NCI-H748 treated with DMSO at 0.1 percent for 48 hours (cell line): ENCODE results near the gene BRD7.

ENCODE experiments used
- DNase-seq: peaks from one replicate; lab custom pipeline; 2025; lab: John Stamatoyannopoulos, UW

Gene BRD7

GRCh38 chr16:50303605-50304466 is 65.0 kb downstream of the BRD7 start:
- DNase-seq, result no peak

- DNase-seq, result no peak
These were observed 65.7 kb downstream of the BRD7 start for GRCh38 chr16:50303041-50303604.

GRCh38 chr16:50302472-50303005 is 66.2 kb downstream of the BRD7 start:
- no peak for DNase-seq

- DNase-seq, result no peak
These were observed 66.9 kb downstream of the BRD7 start for GRCh38 chr16:50301626-50302471.

- no peak for DNase-seq
These were observed 67.7 kb downstream of the BRD7 start for GRCh38 chr16:50300942-50301625.

GRCh38 chr16:50299508-50300105 is 69.2 kb downstream of the BRD7 start:
- DNase-seq, result no peak

- no peak for DNase-seq
These were observed 69.9 kb downstream of the BRD7 start for GRCh38 chr16:50298591-50299507.

GRCh38 chr16:50298075-50298460 is 70.7 kb downstream of the BRD7 start:
- no peak for DNase-seq

GRCh38 chr16:50297301-50298074 is 71.3 kb downstream of the BRD7 start:
- DNase-seq, result no peak

GRCh38 chr16:50296807-50297206 is 72.0 kb downstream of the BRD7 start:
- DNase-seq, result no peak

GRCh38 chr16:50295541-50296132 is 73.2 kb downstream of the BRD7 start:
- DNase-seq, result no peak

- DNase-seq, result no peak
These were observed 73.8 kb downstream of the BRD7 start for GRCh38 chr16:50294955-50295354.

- DNase-seq, result no peak
These were observed 74.6 kb downstream of the BRD7 start for GRCh38 chr16:50293994-50294855.

GRCh38 chr16:50293041-50293783 is 75.6 kb downstream of the BRD7 start:
- DNase-seq, result no peak

GRCh38 chr16:50292566-50292948 is 76.2 kb downstream of the BRD7 start:
- DNase-seq, result no peak

- no peak for DNase-seq
These were observed 76.8 kb downstream of the BRD7 start for GRCh38 chr16:50291719-50292565.

GRCh38 chr16:50290856-50291255 is 77.9 kb downstream of the BRD7 start:
- DNase-seq, result no peak
